Stimulated activated effector memory CD8-positive, alpha-beta T cell treated with anti-CD3 and anti-CD28 coated beads, Interleukin-12 subunit alpha, Interleukin-12 subunit beta, amount 100 ng/mL, for 72 hours (primary cell): ENCODE measurements around the gene AGBL3.
A peak's percentile ranks its signal among the peaks of the same experiment; 100 is the strongest.
"Not testable (repeated sequence)": the region's sequence is repeated elsewhere in the genome, so short reads cannot be mapped to it uniquely, and the experiment has no call there.

Experiments
- ATAC-seq: fragments of 150-1000 bp; cut with Tn5 transposase; 2 replicates; pipeline ENCODE4 v1.10.0; 2021
- DNase-seq, 2 donors: peaks; one replicate each; pipeline ENCODE4 v3.0.0; 2021 to 2022; ENCODE audit warnings: low spot score in 2 of 2
- H3K27ac Mint-ChIP-seq: one replicate; pipeline ENCODE4 v1.8.0; 2022; ENCODE audit warnings: mild to moderate bottlenecking, mixed read lengths
- H3K36me3 Mint-ChIP-seq: one replicate; pipeline ENCODE4 v1.8.0; 2022; ENCODE audit warnings: mild to moderate bottlenecking, mixed read lengths
- H3K4me1 Mint-ChIP-seq: one replicate; pipeline ENCODE4 v1.8.0; 2022; ENCODE audit warnings: mixed read lengths
- H3K4me3 Mint-ChIP-seq: one replicate; pipeline ENCODE4 v1.8.0; 2022; ENCODE audit warnings: mild to moderate bottlenecking, mixed read lengths
- H3K9me3 Mint-ChIP-seq: one replicate; pipeline ENCODE4 v1.8.0; 2022; ENCODE audit warnings: mixed read lengths

The AGBL3 gene

DNA sequence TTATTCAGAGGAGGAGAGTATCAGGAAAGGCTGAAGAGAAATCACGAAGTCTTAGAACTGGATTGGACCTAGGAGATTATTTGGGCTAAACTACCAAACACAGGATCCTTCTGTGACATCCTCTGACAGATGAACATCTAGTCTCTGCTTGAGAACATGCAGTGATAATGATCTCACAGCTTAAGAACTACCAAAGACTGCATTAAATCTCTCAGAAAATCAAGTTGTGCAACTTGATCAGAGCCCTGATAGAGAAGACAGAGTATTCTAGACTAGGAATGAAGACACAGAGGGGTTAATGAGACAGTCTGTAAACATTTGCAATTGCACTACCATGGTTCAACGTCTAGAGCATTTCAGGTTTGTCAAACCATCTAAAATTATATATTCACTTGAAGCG is 37.1 kb upstream of the AGBL3 start:
- ATAC-seq (no peak), DNase-seq (no peak)
- Mint-ChIP-seq H3K9me3 (no peaks in the 10 kb centered on the region), H3K36me3 (no peaks in the 10 kb centered on the region), H3K4me1 (no peaks in the 10 kb centered on the region), H3K27ac (no peak overlapping the region), H3K4me3 (no peak overlapping the region)

- ATAC-seq (no peak), DNase-seq (no peak)
- H3K4me1 Mint-ChIP-seq = peaks cover 6% of the 10 kb centered on the region
- H3K36me3 Mint-ChIP-seq = no peaks in the 10 kb centered on the region
- H3K4me3 Mint-ChIP-seq = no peak overlapping the region
- no peaks in the 10 kb centered on the region for H3K9me3 Mint-ChIP-seq
- no peak overlapping the region for H3K27ac Mint-ChIP-seq
These were observed 31.9 kb upstream of the AGBL3 start for GRCh38 chr7:134954197-134955082.

- Mint-ChIP-seq H3K27ac (no peak overlapping the region), H3K9me3 (no peaks in the 10 kb centered on the region), H3K36me3 (no peaks in the 10 kb centered on the region), H3K4me1 (peaks cover 6% of the 10 kb centered on the region), H3K4me3 (no peak overlapping the region)
- ATAC-seq (no peak), DNase-seq (no peak)
These were observed 29.3 kb upstream of the AGBL3 start for GRCh38 chr7:134957005-134957404.

GRCh38 chr7:134959810-134960209 is 26.5 kb upstream of the AGBL3 start:
- no peak overlapping the region for H3K27ac Mint-ChIP-seq
- no peaks in the 10 kb centered on the region for H3K36me3 Mint-ChIP-seq
- H3K4me1 Mint-ChIP-seq = peaks cover under 1% of the 10 kb centered on the region
- ATAC-seq (no peak), DNase-seq (no peak)
- no peaks in the 10 kb centered on the region for H3K9me3 Mint-ChIP-seq
- no peak overlapping the region for H3K4me3 Mint-ChIP-seq

DNA sequence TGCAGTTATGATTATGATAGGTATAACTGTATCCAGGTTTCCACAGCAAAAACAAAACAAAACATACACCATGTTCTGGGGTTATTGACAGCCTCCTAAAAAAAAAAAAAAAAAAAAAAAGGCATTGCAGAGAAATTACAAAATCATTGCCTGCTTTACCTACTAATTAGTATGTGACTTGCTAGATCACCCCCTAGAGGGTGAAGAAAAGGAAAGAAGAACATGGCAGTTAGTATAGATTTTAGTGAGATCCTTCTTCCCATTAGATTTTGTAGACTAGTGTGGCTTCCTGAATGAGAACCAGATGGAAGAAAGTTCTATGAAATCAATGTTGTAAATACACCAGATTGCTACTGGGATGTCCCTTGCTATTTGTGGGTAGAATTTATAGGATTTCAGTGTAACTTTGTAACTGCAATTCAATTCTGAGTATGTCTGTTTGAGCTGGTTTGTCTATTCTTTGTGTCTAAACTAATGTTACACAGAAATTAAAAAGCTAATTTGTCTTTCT is 24.0 kb upstream of the AGBL3 start:
- H3K9me3 Mint-ChIP-seq = no peaks in the 10 kb centered on the region
- no peak overlapping the region for H3K27ac Mint-ChIP-seq
- no peaks in the 10 kb centered on the region for H3K36me3 Mint-ChIP-seq
- no peak for DNase-seq
- no peaks in the 10 kb centered on the region for H3K4me1 Mint-ChIP-seq
- ATAC-seq = no peak
- no peak overlapping the region for H3K4me3 Mint-ChIP-seq

DNA sequence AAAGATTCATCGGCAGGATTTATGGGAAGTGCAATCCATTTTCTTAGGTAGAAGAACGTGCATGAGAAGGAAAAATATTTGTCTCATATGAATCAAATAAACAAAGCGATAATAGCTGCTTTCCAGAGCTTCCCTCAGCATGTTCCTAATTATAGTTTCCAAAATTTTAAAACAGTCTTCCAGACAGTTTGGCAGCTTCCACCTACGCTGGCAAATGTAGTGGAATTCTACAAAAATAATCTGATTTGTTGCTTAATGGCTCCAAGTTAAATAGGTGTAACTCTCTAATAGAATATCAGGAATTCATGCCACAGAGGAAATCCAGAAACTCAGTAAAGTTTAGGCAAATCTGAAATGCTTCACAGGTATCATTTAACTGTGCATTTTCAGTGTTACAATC is 23.3 kb upstream of the AGBL3 start:
- DNase-seq (no peak), ATAC-seq (no peak)
- Mint-ChIP-seq H3K9me3 (no peaks in the 10 kb centered on the region), H3K4me3 (no peak overlapping the region), H3K27ac (no peak overlapping the region), H3K36me3 (no peaks in the 10 kb centered on the region), H3K4me1 (no peaks in the 10 kb centered on the region)

GRCh38 chr7:134966691-134967090 is 19.6 kb upstream of the AGBL3 start:
- H3K4me3 Mint-ChIP-seq = no peak overlapping the region
- H3K4me1 Mint-ChIP-seq = no peaks in the 10 kb centered on the region
- ATAC-seq (no peak), DNase-seq (no peak)
- no peaks in the 10 kb centered on the region for H3K36me3 Mint-ChIP-seq
- no peaks in the 10 kb centered on the region for H3K9me3 Mint-ChIP-seq
- no peak overlapping the region for H3K27ac Mint-ChIP-seq

- Mint-ChIP-seq H3K27ac (no peak overlapping the region), H3K9me3 (no peaks in the 10 kb centered on the region), H3K36me3 (no peaks in the 10 kb centered on the region), H3K4me3 (no peak overlapping the region), H3K4me1 (no peaks in the 10 kb centered on the region)
- no peak for DNase-seq
- ATAC-seq = no peak
These were observed 18.2 kb upstream of the AGBL3 start for GRCh38 chr7:134968110-134968509.

DNA sequence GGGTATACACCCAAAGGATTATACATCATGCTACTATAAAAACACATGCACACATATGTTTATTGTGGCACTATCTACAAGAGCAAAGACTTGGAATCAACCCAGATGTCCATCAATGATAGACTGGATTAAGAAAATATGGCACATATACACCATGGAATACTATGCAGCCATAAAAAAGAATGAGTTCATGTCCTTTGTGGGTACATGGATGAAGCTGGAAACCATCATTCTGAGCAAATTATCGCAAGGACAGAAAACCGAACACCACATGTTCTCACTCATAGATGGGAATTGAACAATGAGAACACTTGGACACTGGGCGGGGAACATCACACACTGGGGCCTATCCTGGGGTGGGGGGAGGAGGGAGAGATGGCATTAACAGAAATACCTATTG is 4.7 kb upstream of the AGBL3 start:
- not testable (repeated sequence) for H3K9me3 Mint-ChIP-seq

DNA sequence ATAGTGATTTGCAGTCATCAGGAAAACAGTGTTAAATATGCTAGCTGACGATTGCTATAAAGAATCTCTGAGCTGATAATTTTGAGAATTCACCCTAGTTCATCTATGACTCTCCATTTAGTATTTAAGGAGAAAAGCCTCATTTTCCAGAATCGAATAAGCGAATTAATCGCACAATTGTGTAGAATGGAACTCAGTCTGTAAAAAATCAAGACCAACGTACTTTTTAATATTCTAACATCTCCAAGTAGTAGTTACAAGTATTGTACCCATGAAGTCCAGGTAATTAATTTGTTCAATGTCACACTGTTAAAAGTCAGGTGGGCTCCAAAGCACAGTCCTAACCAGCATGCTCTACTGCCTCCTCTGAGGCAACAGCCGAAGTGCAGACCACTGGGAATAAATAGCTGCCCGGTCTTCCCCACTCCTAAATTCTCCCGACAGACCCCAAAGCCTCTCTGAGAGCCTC is 380 bp upstream of the AGBL3 start:
- peaks cover 22% of the 10 kb centered on the region for H3K4me1 Mint-ChIP-seq
- peak overlapping the region; percentile 99 for H3K4me3 Mint-ChIP-seq
- no peaks in the 10 kb centered on the region for H3K9me3 Mint-ChIP-seq
- ATAC-seq = peak; percentile 72
- H3K27ac Mint-ChIP-seq = peak overlapping the region; percentile 99
- DNase-seq = no peak
- peaks cover 33% of the 10 kb centered on the region for H3K36me3 Mint-ChIP-seq

More for the DNA sequence above, 4.7 kb upstream of the AGBL3 start:
- not testable (repeated sequence) for H3K27ac Mint-ChIP-seq, H3K36me3 Mint-ChIP-seq, H3K4me3 Mint-ChIP-seq, ATAC-seq, H3K4me1 Mint-ChIP-seq, DNase-seq

DNA sequence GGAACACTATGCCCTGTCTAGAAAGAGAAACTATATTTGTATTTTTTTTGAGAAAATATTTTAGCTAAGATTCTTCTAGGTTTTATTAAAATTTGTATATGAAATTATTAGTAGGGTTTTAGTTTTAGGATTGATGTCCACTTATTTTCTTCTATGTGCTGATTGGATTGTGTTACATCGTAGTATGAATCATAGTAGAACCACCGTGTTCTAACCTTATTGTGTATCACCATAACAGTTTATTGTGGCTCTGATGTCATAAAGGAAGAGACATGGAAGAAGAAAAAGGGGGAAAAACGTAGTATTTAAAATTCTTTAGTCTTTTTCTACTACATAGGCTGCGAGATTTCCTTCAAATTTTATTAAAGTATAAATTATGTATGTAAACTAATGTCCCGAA is 1.9 kb downstream of the AGBL3 start:
- DNase-seq (no peak), ATAC-seq (no peak)
- Mint-ChIP-seq H3K4me3 (no peak overlapping the region), H3K4me1 (peaks cover 39% of the 10 kb centered on the region), H3K36me3 (peaks cover 33% of the 10 kb centered on the region), H3K9me3 (no peaks in the 10 kb centered on the region), H3K27ac (no peak overlapping the region)

GRCh38 chr7:134991469-134992339 is 5.4 kb downstream of the AGBL3 start:
- no peak overlapping the region for H3K4me3 Mint-ChIP-seq
- no peak for DNase-seq

GRCh38 chr7:134992626-134993179 is 6.4 kb downstream of the AGBL3 start:
- peak; percentile 6 to 55 for DNase-seq
- no peaks in the 10 kb centered on the region for H3K9me3 Mint-ChIP-seq
- ATAC-seq = peak; percentile 95
- H3K27ac Mint-ChIP-seq = peak overlapping the region; percentile 50
- peak overlapping the region; percentile 24 for H3K4me3 Mint-ChIP-seq
- H3K36me3 Mint-ChIP-seq = peaks cover 42% of the 10 kb centered on the region
- peaks cover 42% of the 10 kb centered on the region for H3K4me1 Mint-ChIP-seq

More at GRCh38 chr7:134991469-134992339, 5.4 kb downstream of the AGBL3 start:
- Mint-ChIP-seq H3K9me3 (no peaks in the 10 kb centered on the region), H3K36me3 (peaks cover 48% of the 10 kb centered on the region), H3K27ac (peak overlapping the region; percentile 50), H3K4me1 (peaks cover 42% of the 10 kb centered on the region)
- ATAC-seq = no peak

- Mint-ChIP-seq H3K36me3 (peaks cover 29% of the 10 kb centered on the region), H3K9me3 (no peaks in the 10 kb centered on the region), H3K27ac (no peak overlapping the region), H3K4me1 (peaks cover 42% of the 10 kb centered on the region), H3K4me3 (no peak overlapping the region)
- DNase-seq (no peak), ATAC-seq (no peak)
These were observed 7.7 kb downstream of the AGBL3 start for GRCh38 chr7:134993877-134994456.
